PC-3 (cell line): ENCODE measurements around the gene SRSF2. TPM values are rescaled to one million over a fixed set of nuclear protein-coding genes. Genes with fewer than 3 reads are reported as not detected.

Source experiments
- ATAC-seq: fragments of 200-7000 bp; cut with Tn5 transposase; 2 replicates; pipeline ENCODE4 v1.9.1; 2020; ENCODE audit warnings: mild to moderate bottlenecking, moderate library complexity
- BruUV-seq: library from RNA; stranded (reverse); fragments of 400-500 nt; replicated peaks from 2 replicates; lab custom pipeline; 2021; lab: Mats Ljungman, UMichigan
- CTCF ChIA-PET: fragments of 300-600 bp; sonication (Branson Sonifier 250); formaldehyde crosslinking; loops from one replicate; lab custom pipeline; 2022; ENCODE audit warnings: antibody characterized with exemption; lab: Charles Lee
- POLR2A ChIA-PET: fragments of 300-600 bp; sonication (Branson Sonifier 250); formaldehyde crosslinking; loops from one replicate; lab custom pipeline; 2022; ENCODE audit warnings: antibody characterized with exemption; ENCODE audit not compliant: unreplicated experiment; lab: Charles Lee
- DNase-seq: peaks from one replicate; pipeline ENCODE4 v3.0.0-alpha.2; 2015
- H2AFZ ChIP-seq: fragments of 300-600 bp; sonication (generic); 2 replicates; pipeline ENCODE4 v1.6.0; 2016; ENCODE audit warnings: antibody characterized with exemption, low read length
- H3F3A ChIP-seq: fragments of 300-600 bp; sonication (generic); one replicate; pipeline ENCODE4 v1.6.0; 2017; ENCODE audit warnings: antibody characterized with exemption, low read length, control low read depth, mild to moderate bottlenecking; ENCODE audit not compliant: unreplicated experiment
- H3K27ac ChIP-seq: fragments of 300-600 bp; sonication (generic); 2 replicates; pipeline ENCODE4 v1.5.1; 2016; ENCODE audit warnings: mild to moderate bottlenecking, low read length
- H3K27me3 ChIP-seq: fragments of 300-600 bp; sonication (generic); 2 replicates; pipeline ENCODE4 v1.6.1; 2016; ENCODE audit warnings: low read length, mixed read lengths
- H3K36me3 ChIP-seq: fragments of 300-600 bp; sonication (generic); 2 replicates; pipeline ENCODE4 v1.6.1; 2016; ENCODE audit warnings: low read depth, mixed run types, low read length, mixed read lengths
- H3K4me1 ChIP-seq: fragments of 300-600 bp; sonication (generic); 2 replicates; pipeline ENCODE4 v1.5.1; 2016; ENCODE audit warnings: low read length; ENCODE audit not compliant: insufficient read depth
- H3K4me2 ChIP-seq: fragments of 300-600 bp; sonication (generic); 2 replicates; pipeline ENCODE4 v1.6.0; 2016; ENCODE audit warnings: low read length
- H3K4me3 ChIP-seq: fragments of 300-600 bp; sonication (generic); 2 replicates; pipeline ENCODE4 v1.5.1; 2016; ENCODE audit warnings: mild to moderate bottlenecking, low read length, mixed read lengths
- H3K79me2 ChIP-seq: fragments of 300-600 bp; sonication (generic); 2 replicates; pipeline ENCODE4 v1.6.1; 2017; ENCODE audit warnings: low read length, mixed read lengths
- H3K9ac ChIP-seq: fragments of 300-600 bp; sonication (generic); 2 replicates; pipeline ENCODE4 v1.6.0; 2016; ENCODE audit warnings: mild to moderate bottlenecking, low read length
- H3K9me2 ChIP-seq: fragments of 300-600 bp; sonication (generic); replicated peaks from 2 replicates; pipeline ENCODE4 v1.6.1; 2016; ENCODE audit warnings: mixed run types, low read length, mixed read lengths
- H3K9me3 ChIP-seq: fragments of 300-600 bp; sonication (generic); 2 replicates; pipeline ENCODE4 v1.6.1; 2016; ENCODE audit warnings: low read length, mixed read lengths
- H4K20me1 ChIP-seq: fragments of 300-600 bp; sonication (generic); 2 replicates; pipeline ENCODE4 v1.6.1; 2016; ENCODE audit warnings: low read length, mixed read lengths
- CTCF ChIP-seq: fragments of 300-600 bp; sonication (generic); conservative IDR thresholded peaks from 2 replicates; pipeline ENCODE4 v1.5.1; 2017; ENCODE audit warnings: antibody characterized with exemption, low read depth, mild to moderate bottlenecking, low read length
- EZH2 ChIP-seq: fragments of 300-600 bp; sonication (generic); IDR thresholded peaks from one replicate; pipeline ENCODE4 v1.6.1; 2017; ENCODE audit warnings: antibody characterized with exemption, mild to moderate bottlenecking, low read length; ENCODE audit not compliant: unreplicated experiment
- EZH2phosphoT487 ChIP-seq: fragments of 300-600 bp; sonication (generic); IDR thresholded peaks from 2 replicates; pipeline ENCODE4 v1.6.1; 2018; ENCODE audit warnings: mild to moderate bottlenecking, antibody characterized with exemption, low read length, borderline replicate concordance
- intact Hi-C: fragments of 100-400 bp; cut with micrococcal nuclease; formaldehyde crosslinking; loops from 2 replicates; pipeline ENCODE4 v1.9.0; 2023
- total RNA-seq: library from RNA; depleted of rRNA; stranded (reverse); fragments of >200 nt; gene quantifications from 2 replicates; pipeline ENCODE4 v1.2.3, GENCODE V29; 2014

The SRSF2 gene
- total RNA-seq, 1 experiment from 2014 or later: 859 TPM

GRCh38 chr17:76755285-76755684 is 18.2 kb upstream of the SRSF2 start:
- Histone ChIP-seq H3K4me2 (no peak overlapping the region), H3K79me2 (no peaks in the 10 kb centered on the region), H2AFZ (no peak overlapping the region), H3K27ac (no peak overlapping the region), H3F3A (no peaks in the 10 kb centered on the region), H4K20me1 (no peaks in the 10 kb centered on the region), H3K36me3 (peaks cover 8% of the 10 kb centered on the region), H3K9ac (no peak overlapping the region), H3K9me3 (no peaks in the 10 kb centered on the region), H3K4me1 (no peaks in the 10 kb centered on the region), H3K27me3 (no peaks in the 10 kb centered on the region), H3K9me2 (no peaks in the 10 kb centered on the region), H3K4me3 (no peak overlapping the region)
- intact Hi-C loops: no loop called here
- no peak for DNase-seq
- no TSS peak for BruUV-seq
- no peak for TF ChIP-seq CTCF
- no peak for TF ChIP-seq EZH2phosphoT487
- TF ChIP-seq EZH2: no peak
- no peak for ATAC-seq
- CTCF ChIA-PET: no interaction called here
- POLR2A ChIA-PET: no interaction called here

- H3K4me2 ChIP-seq: no peak overlapping the region
Measured at GRCh38 chr17:76753061-76753961, 16.2 kb upstream of the SRSF2 start.

More at GRCh38 chr17:76753061-76753961, 16.2 kb upstream of the SRSF2 start:
- H3K4me1 ChIP-seq: no peaks in the 10 kb centered on the region
- H3K9me3 ChIP-seq: no peaks in the 10 kb centered on the region
- ATAC-seq: no peak
- intact Hi-C loops: no loop called here
- peaks cover 12% of the 10 kb centered on the region for H3K36me3 ChIP-seq
- no peak overlapping the region for H3K4me3 ChIP-seq
- peak; percentile 14 for DNase-seq
- no peaks in the 10 kb centered on the region for H3K79me2 ChIP-seq
- H3K27ac ChIP-seq: no peak overlapping the region
- no peaks in the 10 kb centered on the region for H3K9me2 ChIP-seq
- ChIA-PET POLR2A (no interaction called here), CTCF (no interaction called here)
- H3K9ac ChIP-seq: no peak overlapping the region
- no peaks in the 10 kb centered on the region for H4K20me1 ChIP-seq
- no peaks in the 10 kb centered on the region for H3F3A ChIP-seq
- TF ChIP-seq EZH2 (no peak), CTCF (no peak), EZH2phosphoT487 (no peak)
- H3K27me3 ChIP-seq: no peaks in the 10 kb centered on the region
- H2AFZ ChIP-seq: no peak overlapping the region
- no TSS peak for BruUV-seq
